Measurements from ENCODE around the gene PRDM8.

PRDM8 gene

DNA sequence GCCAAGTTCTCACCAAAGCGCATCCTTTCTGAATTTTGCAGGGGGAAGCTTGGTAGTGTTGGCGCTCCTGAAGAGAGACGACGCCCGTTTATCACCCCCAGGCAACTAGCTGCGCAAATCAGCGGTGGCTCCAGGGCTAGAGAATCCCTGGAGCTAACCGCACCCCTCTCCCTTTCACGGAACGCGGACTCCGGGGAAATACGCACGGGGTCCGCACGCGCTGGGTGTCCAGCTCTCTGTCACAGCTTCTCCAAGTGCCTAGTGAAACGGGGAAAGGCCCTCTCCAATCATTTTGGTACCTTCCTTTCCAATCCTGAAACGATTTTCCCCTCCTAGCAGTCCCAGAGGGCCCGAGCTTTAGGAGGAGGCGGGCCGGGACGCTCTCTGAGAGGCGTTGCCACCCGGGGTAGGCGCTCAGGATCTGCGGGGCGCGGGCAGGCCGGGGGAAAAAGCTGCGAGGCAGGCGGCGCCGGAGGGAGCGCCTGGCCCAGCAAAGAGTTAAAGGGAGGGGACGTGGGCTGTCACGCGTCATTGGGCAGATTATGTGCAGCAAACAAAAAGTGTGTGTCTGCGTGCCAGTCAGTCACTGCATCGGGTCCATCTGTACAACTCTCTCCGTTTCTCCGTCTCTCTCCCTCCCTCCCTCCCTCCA is at the start of gene PRDM8:
Gene PRDM8 (plus strand): TSS at position 582 of the 652 bp plus-strand sequence. CDS start 2,578 bp downstream, outside the sequence.
- Histone ChIP-seq H3K4me1 (ENCODE audit: insufficient read depth, low read length) (no peaks in the 10 kb centered on the region), H3K9ac (ENCODE audit: low read depth, low read length) (no peak within 1 kb of the TSS; the same call in 1 of the 2 replicates), H3K36me3 (ENCODE audit: insufficient read depth, low read length) (no peaks in the 10 kb centered on the region), H3K9me3 (ENCODE audit: control insufficient read depth, insufficient read depth, low read length) (no peaks in the 10 kb centered on the region)

DNA sequence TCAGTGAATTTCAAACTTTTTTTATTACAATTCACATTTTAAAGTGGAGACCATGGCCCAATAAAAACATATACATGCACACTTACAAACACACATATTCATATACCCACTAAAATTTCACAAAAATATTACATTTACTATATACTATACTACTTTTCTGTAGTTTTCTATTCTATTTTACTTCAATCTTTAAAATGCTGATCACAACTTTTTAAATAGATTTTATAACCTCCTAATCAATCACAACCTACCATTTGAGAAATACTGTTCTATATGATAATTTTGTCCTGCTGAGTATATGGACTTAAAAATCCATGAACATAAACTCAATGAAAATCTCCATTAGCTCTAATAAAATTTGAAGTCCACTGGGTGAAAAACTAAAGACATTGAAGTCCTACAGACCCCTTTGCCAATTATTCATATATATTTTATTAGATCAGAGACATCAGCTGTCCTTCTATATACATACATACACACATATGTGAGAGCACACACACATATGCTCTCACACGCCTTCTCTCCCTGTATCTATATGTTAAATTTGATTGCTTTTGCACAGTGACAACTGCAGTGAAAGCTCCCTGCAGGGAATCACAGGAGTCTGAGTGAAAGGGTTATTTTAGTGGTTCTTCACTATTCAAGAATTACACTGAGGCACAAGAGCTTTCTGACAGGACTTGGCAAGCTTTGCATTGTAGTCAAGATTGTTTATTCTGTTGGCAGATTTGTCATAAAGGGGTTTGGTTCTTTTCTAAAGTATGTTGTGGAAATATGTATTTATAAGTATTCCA is 46.7 kb upstream of the PRDM8 start:
- no peaks in the 10 kb centered on the region for H3K36me3 ChIP-seq (ENCODE audit: insufficient read depth, low read length)
- no peaks in the 10 kb centered on the region for H3K9me3 ChIP-seq (ENCODE audit: control insufficient read depth, insufficient read depth, low read length)
- H3K4me1 ChIP-seq (ENCODE audit: insufficient read depth, low read length), result no peaks in the 10 kb centered on the region
- no peak overlapping the region for H3K9ac ChIP-seq (ENCODE audit: low read depth, low read length)

DNA sequence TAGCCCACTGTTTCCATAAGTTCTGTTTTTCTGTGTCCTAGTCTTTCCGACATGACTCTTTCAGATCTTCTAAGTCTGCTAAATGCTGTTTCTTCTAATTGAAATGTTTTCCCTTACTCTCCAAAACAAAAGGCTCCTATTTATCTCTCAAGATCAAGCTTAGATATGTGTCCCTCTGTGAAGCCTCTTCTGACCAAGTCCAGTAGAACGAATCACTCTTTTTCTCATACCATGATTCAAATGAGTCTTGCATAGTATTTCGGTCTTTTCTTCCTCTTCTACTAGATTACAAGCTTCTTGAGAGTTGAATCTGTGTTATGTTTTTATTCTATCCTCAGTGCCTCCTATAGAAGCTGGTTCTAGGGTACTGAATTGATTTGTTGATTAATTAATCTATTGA is 45.3 kb upstream of the PRDM8 start:
- no peaks in the 10 kb centered on the region for H3K36me3 ChIP-seq (ENCODE audit: insufficient read depth, low read length)
- no peaks in the 10 kb centered on the region for H3K4me1 ChIP-seq (ENCODE audit: insufficient read depth, low read length)
- H3K9ac ChIP-seq (ENCODE audit: low read depth, low read length), result no peak overlapping the region
- H3K9me3 ChIP-seq (ENCODE audit: control insufficient read depth, insufficient read depth, low read length), result no peaks in the 10 kb centered on the region

DNA sequence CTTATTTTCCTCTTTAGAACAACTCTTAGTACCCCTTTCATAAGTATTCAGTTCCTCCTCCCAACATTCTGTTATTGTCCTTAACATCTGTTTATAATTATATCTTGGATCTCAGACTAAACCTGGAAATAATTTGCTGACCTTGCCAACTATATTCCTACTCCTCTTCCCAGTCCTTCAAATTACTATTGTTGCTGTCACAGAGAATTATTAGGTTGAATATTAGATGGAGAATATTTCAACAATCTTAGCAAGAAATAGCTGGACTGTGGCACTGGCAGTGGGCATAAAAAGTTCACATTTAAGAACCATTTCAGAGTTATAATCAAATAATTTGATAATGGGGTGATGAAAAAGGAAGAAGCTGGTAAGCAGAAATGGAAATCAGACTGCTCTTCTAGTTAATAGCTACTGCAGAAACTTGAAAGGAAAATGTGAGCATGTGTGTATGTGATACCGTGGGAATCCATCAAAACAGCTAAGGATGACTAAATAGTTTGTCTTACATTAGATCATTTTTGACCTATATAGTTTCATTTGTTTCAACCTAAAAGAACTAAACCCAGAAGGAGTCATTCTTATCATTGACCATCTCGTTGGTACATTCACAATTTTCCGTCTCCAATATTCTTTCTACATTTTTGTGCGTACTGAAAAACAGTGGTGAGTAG is 43.3 kb upstream of the PRDM8 start:
- Histone ChIP-seq H3K36me3 (ENCODE audit: insufficient read depth, low read length) (no peaks in the 10 kb centered on the region), H3K9ac (ENCODE audit: low read depth, low read length) (no peak overlapping the region), H3K9me3 (ENCODE audit: control insufficient read depth, insufficient read depth, low read length) (no peaks in the 10 kb centered on the region), H3K4me1 (ENCODE audit: insufficient read depth, low read length) (no peaks in the 10 kb centered on the region)

- H3K9ac ChIP-seq (ENCODE audit: low read depth, low read length), result no peak overlapping the region
- H3K9me3 ChIP-seq (ENCODE audit: control insufficient read depth, insufficient read depth, low read length), result no peaks in the 10 kb centered on the region
- H3K36me3 ChIP-seq (ENCODE audit: insufficient read depth, low read length), result no peaks in the 10 kb centered on the region
- no peaks in the 10 kb centered on the region for H3K4me1 ChIP-seq (ENCODE audit: insufficient read depth, low read length)
Measured at GRCh38 chr4:80154545-80154933, 42.8 kb upstream of the PRDM8 start.

GRCh38 chr4:80155316-80155982 is 41.9 kb upstream of the PRDM8 start:
- Histone ChIP-seq H3K36me3 (ENCODE audit: insufficient read depth, low read length) (no peaks in the 10 kb centered on the region), H3K9ac (ENCODE audit: low read depth, low read length) (no peak overlapping the region), H3K9me3 (ENCODE audit: control insufficient read depth, insufficient read depth, low read length) (no peaks in the 10 kb centered on the region), H3K4me1 (ENCODE audit: insufficient read depth, low read length) (no peaks in the 10 kb centered on the region)

DNA sequence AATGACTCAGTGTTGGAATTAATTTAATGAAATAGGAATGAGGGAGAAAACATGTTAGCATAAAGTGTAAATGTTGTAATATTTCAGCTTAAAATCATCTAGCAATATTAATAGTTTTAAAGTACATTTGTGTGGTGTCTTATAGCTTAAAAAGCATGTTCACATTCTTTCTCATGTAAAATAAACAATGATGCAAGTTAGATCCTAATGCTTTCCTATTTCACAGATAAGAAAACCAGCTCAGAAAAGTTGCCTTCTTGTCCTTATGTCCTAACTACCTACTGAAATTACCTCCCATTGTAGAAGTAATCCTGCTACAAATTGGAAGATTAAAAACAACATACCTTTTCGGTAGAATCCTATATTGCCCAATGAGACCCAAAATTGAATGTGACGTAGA is 40.9 kb upstream of the PRDM8 start:
- no peaks in the 10 kb centered on the region for H3K4me1 ChIP-seq (ENCODE audit: insufficient read depth, low read length)
- H3K36me3 ChIP-seq (ENCODE audit: insufficient read depth, low read length), result no peaks in the 10 kb centered on the region

GRCh38 chr4:80161413-80162058 is 35.8 kb upstream of the PRDM8 start:
- Histone ChIP-seq H3K9me3 (ENCODE audit: control insufficient read depth, insufficient read depth, low read length) (no peaks in the 10 kb centered on the region), H3K9ac (ENCODE audit: low read depth, low read length) (no peak overlapping the region), H3K4me1 (ENCODE audit: insufficient read depth, low read length) (no peaks in the 10 kb centered on the region), H3K36me3 (ENCODE audit: insufficient read depth, low read length) (no peaks in the 10 kb centered on the region)

More for the DNA sequence above, 40.9 kb upstream of the PRDM8 start:
- Histone ChIP-seq H3K9me3 (ENCODE audit: control insufficient read depth, insufficient read depth, low read length) (no peaks in the 10 kb centered on the region), H3K9ac (ENCODE audit: low read depth, low read length) (no peak overlapping the region)

DNA sequence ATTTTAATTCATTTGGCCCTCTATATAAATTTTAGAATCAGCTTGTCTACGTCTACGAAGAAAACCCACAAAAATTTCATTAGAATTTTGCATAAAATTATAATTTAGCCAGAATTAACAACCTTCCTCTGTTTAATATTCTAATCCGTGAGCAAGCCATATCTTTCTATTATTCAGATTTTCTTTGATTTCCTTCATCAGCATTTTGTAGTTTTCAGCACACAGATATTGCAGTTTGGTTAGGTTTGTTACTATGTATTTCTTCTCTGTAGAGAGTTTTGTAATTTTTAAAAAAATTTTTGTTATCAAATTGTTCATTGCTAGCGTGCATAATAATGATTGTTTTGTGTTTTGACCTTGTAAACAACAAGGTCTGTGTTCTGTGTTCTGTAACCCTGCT is 34.9 kb upstream of the PRDM8 start:
- Histone ChIP-seq H3K4me1 (ENCODE audit: insufficient read depth, low read length) (no peaks in the 10 kb centered on the region), H3K36me3 (ENCODE audit: insufficient read depth, low read length) (no peaks in the 10 kb centered on the region), H3K9ac (ENCODE audit: low read depth, low read length) (no peak overlapping the region), H3K9me3 (ENCODE audit: control insufficient read depth, insufficient read depth, low read length) (no peaks in the 10 kb centered on the region)

DNA sequence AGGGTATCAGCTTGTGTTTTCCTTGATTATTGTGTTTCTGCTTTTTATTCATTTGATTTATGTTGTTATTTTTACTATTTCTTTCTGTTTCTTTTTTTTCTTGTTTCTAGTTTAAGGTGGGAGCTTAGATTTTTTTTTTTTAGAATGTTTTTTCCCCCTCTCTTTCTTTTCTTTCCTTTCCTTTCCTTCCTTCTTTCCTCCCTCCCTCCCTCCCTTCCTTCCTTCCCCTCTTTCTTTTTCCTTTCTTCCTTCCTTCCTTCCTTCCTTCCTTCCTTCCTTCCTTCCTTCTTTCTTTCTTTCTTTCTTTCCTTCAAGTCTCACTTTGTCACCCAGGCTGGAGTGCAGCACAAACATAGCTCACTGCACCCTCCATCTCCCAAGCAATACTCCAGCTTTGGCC is 31.4 kb upstream of the PRDM8 start:
- H3K4me1 ChIP-seq (ENCODE audit: insufficient read depth, low read length), result no peaks in the 10 kb centered on the region
- H3K9me3 ChIP-seq (ENCODE audit: control insufficient read depth, insufficient read depth, low read length), result no peaks in the 10 kb centered on the region
- no peak overlapping the region for H3K9ac ChIP-seq (ENCODE audit: low read depth, low read length)
- H3K36me3 ChIP-seq (ENCODE audit: insufficient read depth, low read length), result no peaks in the 10 kb centered on the region

DNA sequence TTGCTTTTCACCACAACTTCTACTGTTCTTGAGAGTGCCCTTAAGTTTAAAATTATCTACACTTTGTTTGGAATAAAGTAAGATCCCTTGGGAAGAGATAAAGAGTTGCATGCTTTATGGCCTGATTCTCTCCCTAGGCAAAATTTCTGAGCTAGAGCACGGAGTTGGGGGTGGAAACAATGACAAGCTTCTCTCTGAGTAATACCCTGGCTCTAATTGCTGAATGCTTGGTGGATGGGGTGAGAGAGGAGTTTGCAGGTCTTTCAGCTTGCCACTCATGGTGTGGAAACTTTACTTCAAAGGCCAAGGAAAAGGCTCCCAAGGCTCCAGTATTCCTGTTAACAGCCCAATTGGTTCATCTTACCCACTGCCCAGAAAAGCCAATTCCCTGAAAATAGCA is 26.1 kb upstream of the PRDM8 start:
- no peaks in the 10 kb centered on the region for H3K9me3 ChIP-seq (ENCODE audit: control insufficient read depth, insufficient read depth, low read length)
- no peaks in the 10 kb centered on the region for H3K36me3 ChIP-seq (ENCODE audit: insufficient read depth, low read length)
- peaks cover 9% of the 10 kb centered on the region; the same call in 1 of the 2 replicates for H3K4me1 ChIP-seq (ENCODE audit: insufficient read depth, low read length)
- no peak overlapping the region for H3K9ac ChIP-seq (ENCODE audit: low read depth, low read length)

- Histone ChIP-seq H3K36me3 (ENCODE audit: insufficient read depth, low read length) (no peaks in the 10 kb centered on the region), H3K4me1 (ENCODE audit: insufficient read depth, low read length) (peaks cover 9% of the 10 kb centered on the region; the same call in 1 of the 2 replicates), H3K9me3 (ENCODE audit: control insufficient read depth, insufficient read depth, low read length) (no peaks in the 10 kb centered on the region), H3K9ac (ENCODE audit: low read depth, low read length) (no peak overlapping the region)
Measured at GRCh38 chr4:80171656-80172055, 25.6 kb upstream of the PRDM8 start.

DNA sequence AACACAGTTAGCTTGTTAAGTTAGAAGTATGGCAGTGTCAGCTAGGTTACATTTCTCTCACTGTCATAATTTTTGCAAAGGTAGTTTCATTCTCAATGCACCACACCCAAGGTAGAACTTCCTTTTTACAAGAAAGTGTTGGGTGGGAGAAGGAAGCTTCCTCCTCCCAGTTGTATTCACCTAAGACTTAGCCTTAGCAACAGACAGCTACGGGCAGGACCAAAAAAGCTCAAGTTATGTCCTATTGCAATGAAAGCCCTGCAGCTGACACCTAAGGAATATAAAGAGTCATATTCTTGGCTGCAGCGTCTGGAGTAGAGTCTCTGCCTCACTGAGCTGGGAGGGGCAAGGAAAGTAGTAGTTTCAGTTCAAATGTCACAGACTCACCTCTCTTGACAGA is 25.1 kb upstream of the PRDM8 start:
- peaks cover 9% of the 10 kb centered on the region; the same call in 1 of the 2 replicates for H3K4me1 ChIP-seq (ENCODE audit: insufficient read depth, low read length)
- no peaks in the 10 kb centered on the region for H3K36me3 ChIP-seq (ENCODE audit: insufficient read depth, low read length)
- H3K9ac ChIP-seq (ENCODE audit: low read depth, low read length), result no peak overlapping the region
- no peaks in the 10 kb centered on the region for H3K9me3 ChIP-seq (ENCODE audit: control insufficient read depth, insufficient read depth, low read length)

DNA sequence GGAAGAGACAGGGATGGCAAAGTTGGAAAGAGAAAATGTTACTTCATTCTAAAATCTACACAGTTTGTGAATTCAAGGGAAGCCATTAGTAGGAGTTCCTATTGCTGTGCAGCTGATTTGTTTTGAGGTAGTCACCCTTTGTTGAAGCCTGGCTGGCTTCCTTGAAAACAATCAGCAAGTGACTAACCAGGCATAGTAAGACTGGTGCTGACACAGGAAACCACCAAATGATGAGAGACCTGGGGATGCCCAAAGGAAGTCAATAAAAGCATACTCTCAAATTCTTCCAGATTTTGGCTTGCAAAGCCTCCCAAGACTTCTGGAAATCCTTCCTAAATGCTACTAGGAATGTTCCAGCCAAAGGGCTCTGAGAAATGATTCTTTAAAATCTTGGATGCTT is 23.9 kb upstream of the PRDM8 start:
- no peaks in the 10 kb centered on the region; the same call in 1 of the 2 replicates for H3K9me3 ChIP-seq (ENCODE audit: control insufficient read depth, insufficient read depth, low read length)
- H3K36me3 ChIP-seq (ENCODE audit: insufficient read depth, low read length), result no peaks in the 10 kb centered on the region
- H3K4me1 ChIP-seq (ENCODE audit: insufficient read depth, low read length), result peaks cover 9% of the 10 kb centered on the region; the same call in 1 of the 2 replicates
- H3K9ac ChIP-seq (ENCODE audit: low read depth, low read length), result no peak overlapping the region

Data from ES-I3 (cell line).